ENCODE data around the gene CUL2.

CUL2 gene

DNA sequence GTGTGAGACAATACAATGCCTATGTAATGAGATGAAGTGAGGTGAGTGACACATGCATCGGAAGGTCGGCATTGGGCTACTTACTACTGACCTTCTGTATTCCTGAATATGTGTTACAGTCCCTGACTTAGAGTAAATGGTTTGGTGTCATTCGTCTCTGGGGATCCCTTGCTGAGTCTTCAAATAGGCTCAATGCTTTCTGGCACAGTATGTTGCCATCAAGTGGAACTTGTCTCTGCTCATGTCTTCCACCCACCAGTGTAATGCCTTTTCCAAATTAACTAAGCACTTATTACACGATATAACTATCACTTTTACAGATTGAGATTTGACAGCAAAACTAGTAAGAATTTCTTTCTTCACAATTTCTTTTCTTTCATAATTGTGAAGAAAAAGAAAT, 10.9 kb downstream of the CUL2 start:
- CTCF ChIA-PET, result no interaction called here
- H3K4me3 ChIP-seq (ENCODE audit: low read depth, low read length), result no peak overlapping the region

GRCh38 chr10:35075228-35075627, 14.9 kb downstream of the CUL2 start:
- H3K36me3 ChIP-seq (ENCODE audit: control insufficient read depth in 2 of 2, insufficient read depth in 1 of 2, low read length in 2 of 2), result peaks cover 0 to 5% of the 10 kb centered on the region in 2 experiments; a peak in 2 of 3 replicates
- ChIA-PET POLR2A (no interaction called here), CTCF (interaction anchor here (0.9 kb wide), 1 partner anchor 50 kb away, joined by 3 read pairs; no protein-coding TSS in a partner anchor)
- no peak overlapping the region for H3K4me3 ChIP-seq (ENCODE audit: low read depth, low read length)
- no peak for TF ChIP-seq ZNF580 (tag by site-specific recombination; IDR thresholded peaks at IDR 0.05)
- TF ChIP-seq, protein P1, sequence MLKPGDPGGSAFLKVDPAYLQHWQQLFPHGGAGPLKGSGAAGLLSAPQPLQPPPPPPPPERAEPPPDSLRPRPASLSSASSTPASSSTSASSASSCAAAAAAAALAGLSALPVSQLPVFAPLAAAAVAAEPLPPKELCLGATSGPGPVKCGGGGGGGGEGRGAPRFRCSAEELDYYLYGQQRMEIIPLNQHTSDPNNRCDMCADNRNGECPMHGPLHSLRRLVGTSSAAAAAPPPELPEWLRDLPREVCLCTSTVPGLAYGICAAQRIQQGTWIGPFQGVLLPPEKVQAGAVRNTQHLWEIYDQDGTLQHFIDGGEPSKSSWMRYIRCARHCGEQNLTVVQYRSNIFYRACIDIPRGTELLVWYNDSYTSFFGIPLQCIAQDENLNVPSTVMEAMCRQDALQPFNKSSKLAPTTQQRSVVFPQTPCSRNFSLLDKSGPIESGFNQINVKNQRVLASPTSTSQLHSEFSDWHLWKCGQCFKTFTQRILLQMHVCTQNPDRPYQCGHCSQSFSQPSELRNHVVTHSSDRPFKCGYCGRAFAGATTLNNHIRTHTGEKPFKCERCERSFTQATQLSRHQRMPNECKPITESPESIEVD (tag by site-specific recombination; IDR thresholded peaks at IDR 0.05), result peak; percentile 51; the same call in 1 of the 2 replicates
- no peaks in the 10 kb centered on the region for H3K9me3 ChIP-seq (ENCODE audit: control insufficient read depth, insufficient read depth, low read depth, low read length)
- H3K27ac ChIP-seq (ENCODE audit: extremely low read depth, low read depth, low read length), result no peak overlapping the region
- no peaks in the 10 kb centered on the region for H3K4me1 ChIP-seq (ENCODE audit: control insufficient read depth, insufficient read depth, low read length)

More for the DNA sequence above, 10.9 kb downstream of the CUL2 start:
- Histone ChIP-seq H3K27ac (ENCODE audit: extremely low read depth, low read depth, low read length) (no peak overlapping the region), H3K9me3 (ENCODE audit: control insufficient read depth, insufficient read depth, low read depth, low read length) (0 out of 2 replicates have a peak, but pooled peaks cover 2% of the 10 kb centered on the region), H3K4me1 (ENCODE audit: control insufficient read depth, insufficient read depth, low read length) (no peaks in the 10 kb centered on the region), H3K36me3 (ENCODE audit: control insufficient read depth in 2 of 2, insufficient read depth in 1 of 2, low read length in 2 of 2) (peaks cover 0 to 3% of the 10 kb centered on the region in 2 experiments; a peak in 2 of 3 replicates)
- POLR2A ChIA-PET, result no interaction called here
- no peak for TF ChIP-seq ZFP3 (tag by site-specific recombination; IDR thresholded peaks at IDR 0.05; ENCODE audit: low read depth)
- no peak for TF ChIP-seq ZNF366 (tag by site-specific recombination; conservative IDR thresholded peaks at IDR 0.05)
- TF ChIP-seq ZSCAN23 (tag by site-specific recombination; IDR thresholded peaks at IDR 0.05), result no peak
- TF ChIP-seq ZNF302 (tag by site-specific recombination; IDR thresholded peaks at IDR 0.05; ENCODE audit: low read depth), result no peak
- TF ChIP-seq ZNF157 (tag by site-specific recombination; IDR thresholded peaks at IDR 0.05), result no peak
- no peak for TF ChIP-seq ZNF16 (tag by site-specific recombination; IDR thresholded peaks at IDR 0.05; ENCODE audit: low read depth)
- no peak for TF ChIP-seq RBAK (tag by site-specific recombination; IDR thresholded peaks at IDR 0.05)
- TF ChIP-seq ZEB2 (tag by site-specific recombination; IDR thresholded peaks at IDR 0.05), result no peak
- TF ChIP-seq MZF1 (tag by site-specific recombination; IDR thresholded peaks at IDR 0.05; ENCODE audit: borderline replicate concordance), result no peak
- TF ChIP-seq ZNF140 (tag by site-specific recombination; IDR thresholded peaks at IDR 0.05), result no peak
- TF ChIP-seq, protein P2, sequence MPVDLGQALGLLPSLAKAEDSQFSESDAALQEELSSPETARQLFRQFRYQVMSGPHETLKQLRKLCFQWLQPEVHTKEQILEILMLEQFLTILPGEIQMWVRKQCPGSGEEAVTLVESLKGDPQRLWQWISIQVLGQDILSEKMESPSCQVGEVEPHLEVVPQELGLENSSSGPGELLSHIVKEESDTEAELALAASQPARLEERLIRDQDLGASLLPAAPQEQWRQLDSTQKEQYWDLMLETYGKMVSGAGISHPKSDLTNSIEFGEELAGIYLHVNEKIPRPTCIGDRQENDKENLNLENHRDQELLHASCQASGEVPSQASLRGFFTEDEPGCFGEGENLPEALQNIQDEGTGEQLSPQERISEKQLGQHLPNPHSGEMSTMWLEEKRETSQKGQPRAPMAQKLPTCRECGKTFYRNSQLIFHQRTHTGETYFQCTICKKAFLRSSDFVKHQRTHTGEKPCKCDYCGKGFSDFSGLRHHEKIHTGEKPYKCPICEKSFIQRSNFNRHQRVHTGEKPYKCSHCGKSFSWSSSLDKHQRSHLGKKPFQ (tag by site-specific recombination; IDR thresholded peaks at IDR 0.05), result no peak
- no peak for TF ChIP-seq ZNF350 (tag by site-specific recombination; IDR thresholded peaks at IDR 0.05)
- TF ChIP-seq ZNF223 (tag by site-specific recombination; IDR thresholded peaks at IDR 0.05), result no peak
- TF ChIP-seq YY1 (tag by site-specific recombination; IDR thresholded peaks at IDR 0.05), result no peak
- no peak for TF ChIP-seq ZNF560 (tag by site-specific recombination; IDR thresholded peaks at IDR 0.05; ENCODE audit: borderline replicate concordance)
- TF ChIP-seq KLF8 (tag by site-specific recombination; IDR thresholded peaks at IDR 0.05), result no peak

- ChIA-PET CTCF (no interaction called here), POLR2A (no interaction called here)
- Histone ChIP-seq H3K9me3 (ENCODE audit: control insufficient read depth, insufficient read depth, low read depth, low read length) (no peaks in the 10 kb centered on the region), H3K4me1 (ENCODE audit: control insufficient read depth, insufficient read depth, low read length) (no peaks in the 10 kb centered on the region), H3K27ac (ENCODE audit: extremely low read depth, low read depth, low read length) (no peak overlapping the region), H3K4me3 (ENCODE audit: low read depth, low read length) (no peak overlapping the region), H3K36me3 (ENCODE audit: control insufficient read depth in 2 of 2, insufficient read depth in 1 of 2, low read length in 2 of 2) (peaks cover under 1 to 10% of the 10 kb centered on the region in 2 experiments; a peak in 2 of 3 replicates)
- no peak for TF ChIP-seq SCRT1 (tag by site-specific recombination; IDR thresholded peaks at IDR 0.05; ENCODE audit: borderline replicate concordance)
- no peak for TF ChIP-seq ZNF549 (tag by site-specific recombination; IDR thresholded peaks at IDR 0.05)
- TF ChIP-seq ZNF10 (tag by site-specific recombination; IDR thresholded peaks at IDR 0.05), result no peak
- TF ChIP-seq ZFHX2 (tag by site-specific recombination; conservative IDR thresholded peaks at IDR 0.05), result peak; percentile 68
- no peak for TF ChIP-seq KLF10 (tag by site-specific recombination; IDR thresholded peaks at IDR 0.05)
- TF ChIP-seq MYNN (tag by site-specific recombination; IDR thresholded peaks at IDR 0.05; ENCODE audit: borderline replicate concordance), result no peak
- TF ChIP-seq, protein P3, sequence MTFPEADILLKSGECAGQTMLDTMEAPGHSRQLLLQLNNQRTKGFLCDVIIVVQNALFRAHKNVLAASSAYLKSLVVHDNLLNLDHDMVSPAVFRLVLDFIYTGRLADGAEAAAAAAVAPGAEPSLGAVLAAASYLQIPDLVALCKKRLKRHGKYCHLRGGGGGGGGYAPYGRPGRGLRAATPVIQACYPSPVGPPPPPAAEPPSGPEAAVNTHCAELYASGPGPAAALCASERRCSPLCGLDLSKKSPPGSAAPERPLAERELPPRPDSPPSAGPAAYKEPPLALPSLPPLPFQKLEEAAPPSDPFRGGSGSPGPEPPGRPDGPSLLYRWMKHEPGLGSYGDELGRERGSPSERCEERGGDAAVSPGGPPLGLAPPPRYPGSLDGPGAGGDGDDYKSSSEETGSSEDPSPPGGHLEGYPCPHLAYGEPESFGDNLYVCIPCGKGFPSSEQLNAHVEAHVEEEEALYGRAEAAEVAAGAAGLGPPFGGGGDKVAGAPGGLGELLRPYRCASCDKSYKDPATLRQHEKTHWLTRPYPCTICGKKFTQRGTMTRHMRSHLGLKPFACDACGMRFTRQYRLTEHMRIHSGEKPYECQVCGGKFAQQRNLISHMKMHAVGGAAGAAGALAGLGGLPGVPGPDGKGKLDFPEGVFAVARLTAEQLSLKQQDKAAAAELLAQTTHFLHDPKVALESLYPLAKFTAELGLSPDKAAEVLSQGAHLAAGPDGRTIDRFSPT (tag by site-specific recombination; IDR thresholded peaks at IDR 0.05), result no peak
- no peak for TF ChIP-seq ZNF138 (tag by site-specific recombination; IDR thresholded peaks at IDR 0.05; ENCODE audit: borderline replicate concordance)
- peak; percentile 90 for TF ChIP-seq EGR2 (tag by site-specific recombination; IDR thresholded peaks at IDR 0.05; ENCODE audit: low read depth)
- no peak for TF ChIP-seq ZNF211 (tag by site-specific recombination; IDR thresholded peaks at IDR 0.05; ENCODE audit: low read depth)
These were observed 15.9 kb downstream of the CUL2 start for GRCh38 chr10:35074266-35074665.

All from HEK293 (cell line).